OCI-LY1 (cell line): ENCODE measurements around the gene ROCK1.

Experiments used
- EZH2 ChIP-seq: fragments of 200-600 bp; sonication (generic), shearing (Covaris generic); IDR thresholded peaks from 2 replicates; pipeline ENCODE4 v1.8.0; 2017; ENCODE audit warnings: borderline replicate concordance, mixed run types, mild to moderate bottlenecking, antibody characterized with exemption, low read length, moderate library complexity, mixed read lengths
- TF ChIP-seq, protein P1 (sequence below): fragments of 200-600 bp; sonication (generic), shearing (Covaris generic); IDR thresholded peaks from 2 replicates; pipeline ENCODE4 v1.5.1; 2017; ENCODE audit warnings: mild to moderate bottlenecking, antibody characterized with exemption, low read length, moderate library complexity, mixed read lengths

DNA sequence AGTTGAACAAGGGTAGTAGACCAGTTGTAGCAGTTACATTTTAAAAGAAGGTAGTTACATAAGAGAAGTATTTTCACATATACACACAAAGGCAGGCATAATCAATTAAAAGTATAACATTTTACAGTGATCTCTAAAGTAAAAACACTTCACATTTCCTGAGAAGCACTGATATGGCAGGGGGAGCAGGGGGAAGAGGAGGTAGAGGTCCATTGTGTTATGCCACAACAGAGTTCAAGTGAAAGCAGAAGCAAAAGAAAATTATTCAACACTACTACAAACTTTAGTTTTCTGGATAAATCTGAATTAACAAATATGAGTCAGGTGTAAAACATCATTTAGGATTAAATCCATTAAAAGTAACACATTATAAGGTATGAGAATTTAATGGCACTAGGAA lies 38.4 kb downstream of the ROCK1 start:
- TF ChIP-seq EZH2: no peak
- TF ChIP-seq, protein P1, sequence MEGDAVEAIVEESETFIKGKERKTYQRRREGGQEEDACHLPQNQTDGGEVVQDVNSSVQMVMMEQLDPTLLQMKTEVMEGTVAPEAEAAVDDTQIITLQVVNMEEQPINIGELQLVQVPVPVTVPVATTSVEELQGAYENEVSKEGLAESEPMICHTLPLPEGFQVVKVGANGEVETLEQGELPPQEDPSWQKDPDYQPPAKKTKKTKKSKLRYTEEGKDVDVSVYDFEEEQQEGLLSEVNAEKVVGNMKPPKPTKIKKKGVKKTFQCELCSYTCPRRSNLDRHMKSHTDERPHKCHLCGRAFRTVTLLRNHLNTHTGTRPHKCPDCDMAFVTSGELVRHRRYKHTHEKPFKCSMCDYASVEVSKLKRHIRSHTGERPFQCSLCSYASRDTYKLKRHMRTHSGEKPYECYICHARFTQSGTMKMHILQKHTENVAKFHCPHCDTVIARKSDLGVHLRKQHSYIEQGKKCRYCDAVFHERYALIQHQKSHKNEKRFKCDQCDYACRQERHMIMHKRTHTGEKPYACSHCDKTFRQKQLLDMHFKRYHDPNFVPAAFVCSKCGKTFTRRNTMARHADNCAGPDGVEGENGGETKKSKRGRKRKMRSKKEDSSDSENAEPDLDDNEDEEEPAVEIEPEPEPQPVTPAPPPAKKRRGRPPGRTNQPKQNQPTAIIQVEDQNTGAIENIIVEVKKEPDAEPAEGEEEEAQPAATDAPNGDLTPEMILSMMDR: no peak
